Endothelial cell of umbilical vein (primary cell): ENCODE data around the gene PLD6. TPM values are rescaled to one million over a fixed set of nuclear protein-coding genes. Genes with fewer than 3 reads are reported as not detected.

Source experiments
- BruUV-seq: library from RNA; stranded (reverse); fragments of 400-500 nt; replicated peaks from 2 replicates; lab custom pipeline; 2021; lab: Mats Ljungman, UMichigan
- CTCF ChIA-PET: fragments of 300-600, 350-600 bp; sonication (Branson Sonifier 250); formaldehyde crosslinking; loops from one replicate; lab custom pipeline; 2021; ENCODE audit warnings: antibody characterized with exemption, inconsistent platforms; lab: Charles Lee
- POLR2A ChIA-PET: fragments of 300-600, 350-600 bp; sonication (Branson Sonifier 250); formaldehyde crosslinking; loops from one replicate; lab custom pipeline; 2021; ENCODE audit warnings: antibody characterized with exemption, inconsistent platforms; lab: Charles Lee
- DNase-seq: peaks from one replicate; pipeline ENCODE4 v3.0.0-alpha.2; 2011; ENCODE audit warnings: low read depth, low spot score
- FAIRE-seq: peaks from 2 replicates; lab custom pipeline; 2011; peaks lifted over from hg19 to GRCh38; lab: Jason Lieb, UNC
- H2AFZ ChIP-seq: 2 replicates; pipeline ENCODE4 v1.6.0; 2012; ENCODE audit warnings: low read depth, low read length, control low read depth, inconsistent platforms
- H3K27ac ChIP-seq: 2 replicates; pipeline ENCODE4 v1.5.1; 2011; ENCODE audit warnings: low read depth, mild to moderate bottlenecking, control low read depth, low read length, moderate library complexity; ENCODE audit not compliant: insufficient read depth
- H3K27me3 ChIP-seq, 2 experiments: 2 replicates each; pipeline versions ENCODE4 v1.6.0 to v1.6.1; 2011; ENCODE audit warnings: low read length in 2 of 2, mixed read lengths in 1 of 2; ENCODE audit not compliant: control insufficient read depth in 2 of 2, insufficient read depth in 2 of 2
- H3K36me3 ChIP-seq, 2 experiments: 2 replicates in 1 of 2; 3 replicates in 1 of 2; pipeline ENCODE4 v1.5.1; 2011; ENCODE audit warnings: low read length in 2 of 2, mild to moderate bottlenecking in 1 of 2, moderate library complexity in 1 of 2; ENCODE audit not compliant: control insufficient read depth in 2 of 2, insufficient read depth in 2 of 2; ENCODE audit errors: extremely low read depth in 1 of 2
- H3K4me1 ChIP-seq: 3 replicates; pipeline ENCODE4 v1.5.1; 2011; ENCODE audit warnings: mild to moderate bottlenecking, low read length; ENCODE audit not compliant: control insufficient read depth, insufficient read depth; ENCODE audit errors: extremely low read depth
- H3K4me2 ChIP-seq: 2 replicates; pipeline ENCODE4 v1.6.1; 2011; ENCODE audit warnings: low read length, control low read depth, mixed read lengths; ENCODE audit not compliant: insufficient read depth
- H3K4me3 ChIP-seq, 3 experiments: fragments of 200-600 bp in 1 of 3; sonication (generic), shearing (Covaris generic) in 1 of 3; replicated peaks in 1 of 3; 2 replicates each; pipeline ENCODE4 v1.5.1; 2011 to 2016; ENCODE audit warnings: control low read depth in 3 of 3, low read length in 3 of 3, mild to moderate bottlenecking in 2 of 3, inconsistent platforms in 1 of 3, low read depth in 1 of 3, moderate library complexity in 1 of 3; ENCODE audit not compliant: insufficient read depth in 1 of 3
- H3K79me2 ChIP-seq: 2 replicates; pipeline ENCODE4 v1.6.0; 2012; ENCODE audit warnings: low read length, inconsistent platforms; ENCODE audit not compliant: control insufficient read depth, insufficient read depth
- H3K9ac ChIP-seq: replicated peaks from 2 replicates; pipeline ENCODE3; 2011; ENCODE audit warnings: low read length, control low read depth; ENCODE audit not compliant: insufficient read depth; ENCODE audit errors: extremely low read depth
- H3K9me1 ChIP-seq: replicated peaks from 3 replicates; pipeline ENCODE4 v1.6.0; 2011; ENCODE audit warnings: mild to moderate bottlenecking, low read length; ENCODE audit not compliant: control insufficient read depth, insufficient read depth; ENCODE audit errors: extremely low read depth
- H3K9me3 ChIP-seq: replicated peaks from 2 replicates; pipeline ENCODE4 v1.5.1; 2012; ENCODE audit warnings: low read length, inconsistent platforms; ENCODE audit not compliant: control insufficient read depth, insufficient read depth
- H4K20me1 ChIP-seq: replicated peaks from 2 replicates; pipeline ENCODE3; 2011; ENCODE audit warnings: mild to moderate bottlenecking, low read length; ENCODE audit not compliant: control insufficient read depth, insufficient read depth; ENCODE audit errors: extremely low read depth
- CTCF ChIP-seq, 2 donors: IDR thresholded peaks; 1 replicate in 1 of 2; 2 replicates in 1 of 2; pipeline ENCODE4 v1.5.1; 2011; ENCODE audit warnings: low read length in 2 of 2, mild to moderate bottlenecking in 2 of 2, moderate library complexity in 2 of 2, control low read depth in 1 of 2, inconsistent platforms in 1 of 2, low read depth in 1 of 2; ENCODE audit not compliant: insufficient read depth in 1 of 2; ENCODE audit errors: extremely low read depth in 1 of 2
- EZH2 ChIP-seq: IDR thresholded peaks from 2 replicates; pipeline ENCODE4 v1.6.1; 2012; ENCODE audit warnings: borderline replicate concordance, low read depth, mild to moderate bottlenecking, moderate library complexity, low read length, inconsistent platforms; ENCODE audit not compliant: severe bottlenecking
- FOS ChIP-seq: IDR thresholded peaks from 2 replicates; pipeline ENCODE4 v1.6.1; 2011; ENCODE audit warnings: mild to moderate bottlenecking, low read length, moderate library complexity, borderline replicate concordance; ENCODE audit not compliant: insufficient read depth
- GATA2 ChIP-seq: IDR thresholded peaks from 2 replicates; pipeline ENCODE4 v1.7.0; 2011; ENCODE audit warnings: low read depth, mild to moderate bottlenecking, moderate library complexity, mixed read lengths, low read length; ENCODE audit not compliant: insufficient read length, insufficient read depth
- JUN ChIP-seq: IDR thresholded peaks from 2 replicates; pipeline ENCODE4 v1.6.1; 2011; ENCODE audit warnings: borderline replicate concordance, low read depth; ENCODE audit not compliant: insufficient read length, insufficient read depth
- MYC ChIP-seq: IDR thresholded peaks from one replicate; pipeline ENCODE4 v1.6.1; 2011; ENCODE audit warnings: mild to moderate bottlenecking, low read depth, low read length
- POLR2A ChIP-seq: IDR thresholded peaks from 2 replicates; pipeline ENCODE4 v1.6.1; 2012; ENCODE audit warnings: low read depth, mild to moderate bottlenecking, control low read depth, low read length
- POLR2AphosphoS5 ChIP-seq: IDR thresholded peaks from 2 replicates; pipeline ENCODE4 v1.6.1; 2012; ENCODE audit warnings: low read depth, mild to moderate bottlenecking, control low read depth, low read length, moderate library complexity; ENCODE audit not compliant: insufficient read depth
- dilution Hi-C: fragments of 300-500 bp; cut with MboI; formaldehyde crosslinking; loops from one replicate; pipeline ENCODE4 v1.15.0; 2019; ENCODE audit warnings: low sequenced_read_pairs; ENCODE audit not compliant: extremely low pct_ligation_motif_present
- intact Hi-C: fragments of 100-400 bp; cut with micrococcal nuclease; formaldehyde crosslinking; loops from one replicate; pipeline ENCODE4 v1.10.0; 2022
- polyA plus RNA-seq, 4 experiments: library from polyadenylated mRNA; depleted of rRNA in 3 of 4; stranded (reverse) in 3 of 4; unstranded in 1 of 4; fragments of >200 nt; gene quantifications; 2 replicates each; pipeline versions ENCODE4 v1.2.1 to v1.2.3, GENCODE V29; 2011 to 2012; ENCODE audit warnings: missing spikeins in 1 of 4
- total RNA-seq: library from RNA; stranded (reverse); gene quantifications from 2 replicates; pipeline ENCODE4 v1.2.3, GENCODE V29; 2021
- TF ChIP-seq, protein P1 (sequence below): IDR thresholded peaks from 2 replicates; pipeline ENCODE4 v1.6.1; 2011; ENCODE audit not compliant: insufficient read depth, insufficient read length

The PLD6 gene
- total and polyA plus RNA-seq, 2 donors (not counting 3 experiments of a cell fraction or from before 2014, with no cell fraction given), result 2.9 to 4.4 TPM

DNA sequence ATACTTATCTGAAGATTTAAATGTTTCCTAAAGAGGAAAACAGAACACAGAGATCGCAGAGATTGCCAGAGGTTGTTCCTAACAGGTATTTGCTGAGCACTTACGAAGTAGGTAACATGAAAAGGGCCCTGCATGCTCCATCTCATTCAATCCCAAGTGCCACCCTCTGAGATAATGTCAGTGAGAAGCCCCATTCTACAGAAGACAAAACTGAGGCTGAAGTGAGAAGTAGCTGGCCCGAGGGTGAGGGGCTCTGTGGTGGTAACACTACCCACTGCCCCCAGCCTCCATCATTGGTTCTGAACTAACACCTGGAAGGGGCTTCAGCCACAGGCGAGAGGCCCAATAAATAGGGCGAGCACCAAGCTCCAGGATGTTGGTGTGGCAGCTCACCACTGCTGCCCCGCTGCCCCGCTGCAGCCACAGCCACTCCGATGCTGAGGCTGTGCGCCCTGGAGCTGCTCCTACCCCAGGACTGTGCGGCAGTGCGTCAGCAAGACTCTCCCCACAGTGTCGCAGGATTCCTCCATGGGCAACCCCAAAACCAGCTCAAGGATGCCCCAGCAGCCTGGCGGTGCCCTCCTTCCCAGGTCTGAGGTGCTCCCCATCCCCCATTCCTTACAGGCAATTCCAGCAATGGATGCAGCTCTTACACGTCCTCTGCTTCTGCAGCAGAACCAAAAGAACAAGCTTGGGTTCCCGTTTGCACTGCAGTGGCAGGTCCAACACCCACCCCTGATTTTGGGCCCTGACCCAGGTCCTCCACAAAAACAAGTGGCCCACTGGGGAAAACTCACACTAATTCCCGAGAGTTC is 20.5 kb upstream of the PLD6 start:
- no peaks in the 10 kb centered on the region for H3K4me1 ChIP-seq
- no peaks in the 10 kb centered on the region for H3K9me3 ChIP-seq
- no peak overlapping the region for H2AFZ ChIP-seq
- H4K20me1 ChIP-seq, result no peaks in the 10 kb centered on the region
- no peaks in the 10 kb centered on the region for H3K27me3 ChIP-seq
- DNase-seq (no peak), FAIRE-seq (no peak)
- CTCF ChIA-PET, result interaction anchor here (0.6 kb wide), 1 partner anchor 119 kb away, joined by 3 read pairs; no protein-coding TSS in a partner anchor
- H3K4me3 ChIP-seq, result no peak overlapping the region
- POLR2A ChIA-PET, result interaction anchor here (0.6 kb wide), 1 partner anchor 270 kb away, joined by 5 read pairs; the partner anchor contains the start of gene RASD1
- peaks cover 11 to 71% of the 10 kb centered on the region in 2 experiments for H3K36me3 ChIP-seq
- no TSS peak for BruUV-seq
- intact Hi-C loops (no loop called here), dilution Hi-C loops (no loop called here)
- no peak for TF ChIP-seq FOS
- no peak for TF ChIP-seq CTCF (IDR thresholded peaks at IDR 0.05; ENCODE audit: extremely low read depth in 1 of 2, insufficient read depth in 1 of 2, low read depth in 1 of 2, low read length in 2 of 2)
- no peak overlapping the region for H3K4me2 ChIP-seq
- H3K79me2 ChIP-seq, result no peaks in the 10 kb centered on the region
- no peak overlapping the region for H3K9ac ChIP-seq
- H3K27ac ChIP-seq, result no peak overlapping the region
- H3K9me1 ChIP-seq, result no peaks in the 10 kb centered on the region

DNA sequence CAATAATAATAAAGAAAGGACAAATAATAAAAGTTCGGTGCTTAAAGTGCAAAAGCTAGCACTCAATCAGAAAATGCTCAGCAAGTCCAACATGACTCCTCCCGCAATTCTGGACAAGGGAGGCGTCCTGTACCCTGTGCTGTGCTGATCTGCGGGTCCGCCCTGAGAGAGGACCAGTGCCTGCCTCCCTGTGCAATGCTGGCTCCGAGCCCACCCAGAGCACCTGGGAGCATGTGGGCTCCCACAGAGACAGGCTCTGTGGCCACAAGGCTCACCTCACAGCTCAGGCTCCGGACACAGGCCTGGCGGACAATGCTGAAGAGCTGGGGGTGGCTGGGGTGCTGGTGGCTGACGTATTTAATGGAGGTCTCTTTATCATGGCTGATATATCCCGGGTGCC is 19.8 kb upstream of the PLD6 start:
- ChIA-PET POLR2A (interaction anchor here (0.6 kb wide), 1 partner anchor 271 kb away, joined by 5 read pairs; the partner anchor contains the start of gene RASD1), CTCF (no interaction called here)
- H3K4me3 ChIP-seq, result no peak overlapping the region
- H3K79me2 ChIP-seq, result no peaks in the 10 kb centered on the region
- intact Hi-C loops (no loop called here), dilution Hi-C loops (no loop called here)
- DNase-seq (no peak), FAIRE-seq (no peak)
- TF ChIP-seq MYC (no peak), POLR2A (no peak), POLR2AphosphoS5 (no peak), GATA2 (no peak), JUN (no peak), EZH2 (no peak), CTCF (IDR thresholded peaks at IDR 0.05; ENCODE audit: extremely low read depth in 1 of 2, insufficient read depth in 1 of 2, low read depth in 1 of 2, low read length in 2 of 2) (no peak), FOS (no peak)
- TF ChIP-seq, protein P1, sequence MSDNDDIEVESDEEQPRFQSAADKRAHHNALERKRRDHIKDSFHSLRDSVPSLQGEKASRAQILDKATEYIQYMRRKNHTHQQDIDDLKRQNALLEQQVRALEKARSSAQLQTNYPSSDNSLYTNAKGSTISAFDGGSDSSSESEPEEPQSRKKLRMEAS, result no peak
- H3K27me3 ChIP-seq, result no peaks in the 10 kb centered on the region
- H2AFZ ChIP-seq, result no peak overlapping the region
- H3K9me1 ChIP-seq, result no peaks in the 10 kb centered on the region
- no peak overlapping the region for H3K9ac ChIP-seq
- H3K4me1 ChIP-seq, result no peaks in the 10 kb centered on the region
- no peaks in the 10 kb centered on the region for H4K20me1 ChIP-seq
- no TSS peak for BruUV-seq
- peaks cover 10 to 72% of the 10 kb centered on the region in 2 experiments for H3K36me3 ChIP-seq
- H3K4me2 ChIP-seq, result no peak overlapping the region
- H3K9me3 ChIP-seq, result no peaks in the 10 kb centered on the region
- no peak overlapping the region for H3K27ac ChIP-seq
